HepG2 (cell line): ENCODE measurements around the gene TNS4.

Experiments
- CHD4 ChIP-seq: fragments of 200-600 bp; sonication (generic); IDR thresholded peaks from 2 replicates; pipeline ENCODE4 v1.7.0; 2017; ENCODE audit warnings: mild to moderate bottlenecking, low read length, borderline replicate concordance
- EZH2 ChIP-seq: conservative IDR thresholded peaks from 2 replicates; pipeline ENCODE4 v1.6.1; 2012; ENCODE audit warnings: mild to moderate bottlenecking, low read depth, low read length, moderate library complexity
- GTF2F1 ChIP-seq: fragments of 150-350 bp; IDR thresholded peaks from 2 replicates; pipeline ENCODE4 v1.6.1; 2014; ENCODE audit warnings: low read length
- HNF4A ChIP-seq: sonication (generic); formaldehyde crosslinking; IDR thresholded peaks from 2 replicates; pipeline ENCODE4 v1.4.0; 2020; ENCODE audit warnings: missing genetic modification reagents
- IRF2 ChIP-seq: IDR thresholded peaks from 2 replicates; pipeline ENCODE4 v1.6.1; 2018; ENCODE audit warnings: missing genetic modification reagents, missing compliant biosample characterization
- SKI ChIP-seq: fragments of 450-650 bp; IDR thresholded peaks from one replicate; pipeline ENCODE4 v1.6.1; 2018; ENCODE audit warnings: mild to moderate bottlenecking; ENCODE audit not compliant: partially characterized antibody
- SP4 ChIP-seq: sonication (generic); formaldehyde crosslinking; IDR thresholded peaks from 2 replicates; pipeline ENCODE4 v1.8.1; 2023; ENCODE audit warnings: mild to moderate bottlenecking, missing genetic modification reagents
- TEAD2 ChIP-seq: sonication (generic); formaldehyde crosslinking; IDR thresholded peaks from 2 replicates; pipeline ENCODE4 v1.9.0; 2021; ENCODE audit warnings: missing genetic modification reagents
- ZBTB7B ChIP-seq: sonication (generic); formaldehyde crosslinking; IDR thresholded peaks from 2 replicates; pipeline ENCODE4 v1.4.0; 2020; ENCODE audit warnings: missing genetic modification reagents
- ZNF12 ChIP-seq: sonication (generic); formaldehyde crosslinking; IDR thresholded peaks from 2 replicates; pipeline ENCODE4 v1.5.0; 2020; ENCODE audit warnings: missing genetic modification reagents
- TF ChIP-seq, protein P1 (sequence below): sonication (generic); formaldehyde crosslinking; IDR thresholded peaks from 2 replicates; pipeline ENCODE4 v1.4.0; 2020; ENCODE audit warnings: missing genetic modification reagents
- TF ChIP-seq, protein P2 (sequence below), 2 experiments: IDR thresholded peaks; 2 replicates each; pipeline ENCODE4 v1.6.1; 2011 to 2012; ENCODE audit warnings: low read length in 2 of 2, borderline replicate concordance in 1 of 2, low read depth in 1 of 2, mild to moderate bottlenecking in 1 of 2, moderate library complexity in 1 of 2
- TF ChIP-seq, protein P3 (sequence below): sonication (generic); formaldehyde crosslinking; IDR thresholded peaks from 2 replicates; pipeline ENCODE4 v1.4.0; 2020; ENCODE audit warnings: low read depth, missing genetic modification reagents

DNA sequence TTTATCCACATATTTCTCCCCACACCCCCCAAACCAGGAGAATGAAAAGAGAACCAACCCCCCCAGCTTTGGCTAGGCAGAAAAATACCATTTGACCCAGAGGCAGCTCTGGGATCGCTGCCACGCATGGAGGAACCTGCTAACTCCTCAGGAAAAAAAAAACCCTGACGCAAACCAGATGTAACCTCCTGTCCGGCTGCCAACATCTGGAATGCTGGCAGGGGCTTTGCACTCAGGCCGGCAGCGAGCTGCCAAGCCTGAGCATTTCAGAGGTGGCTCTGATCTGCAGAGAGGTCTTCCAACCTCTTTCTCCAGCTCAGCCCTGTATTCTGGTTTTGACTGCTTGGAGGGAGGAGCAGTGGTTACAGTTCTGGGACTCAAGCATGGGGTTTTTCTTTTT, 50.0 kb downstream of the TNS4 start:
- TF ChIP-seq GTF2F1 (no peak), SP4 (no peak), SKI (no peak), EZH2 (no peak), CHD4 (no peak), ZNF12 (CRISPR knock-in tag) (no peak), TEAD2 (CRISPR knock-in tag) (no peak), ZBTB7B (CRISPR knock-in tag) (no peak), HNF4A (no peak), IRF2 (CRISPR knock-in tag) (no peak)
- TF ChIP-seq, protein P1, sequence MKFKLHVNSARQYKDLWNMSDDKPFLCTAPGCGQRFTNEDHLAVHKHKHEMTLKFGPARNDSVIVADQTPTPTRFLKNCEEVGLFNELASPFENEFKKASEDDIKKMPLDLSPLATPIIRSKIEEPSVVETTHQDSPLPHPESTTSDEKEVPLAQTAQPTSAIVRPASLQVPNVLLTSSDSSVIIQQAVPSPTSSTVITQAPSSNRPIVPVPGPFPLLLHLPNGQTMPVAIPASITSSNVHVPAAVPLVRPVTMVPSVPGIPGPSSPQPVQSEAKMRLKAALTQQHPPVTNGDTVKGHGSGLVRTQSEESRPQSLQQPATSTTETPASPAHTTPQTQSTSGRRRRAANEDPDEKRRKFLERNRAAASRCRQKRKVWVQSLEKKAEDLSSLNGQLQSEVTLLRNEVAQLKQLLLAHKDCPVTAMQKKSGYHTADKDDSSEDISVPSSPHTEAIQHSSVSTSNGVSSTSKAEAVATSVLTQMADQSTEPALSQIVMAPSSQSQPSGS (CRISPR knock-in tag): no peak
- TF ChIP-seq, protein P2, sequence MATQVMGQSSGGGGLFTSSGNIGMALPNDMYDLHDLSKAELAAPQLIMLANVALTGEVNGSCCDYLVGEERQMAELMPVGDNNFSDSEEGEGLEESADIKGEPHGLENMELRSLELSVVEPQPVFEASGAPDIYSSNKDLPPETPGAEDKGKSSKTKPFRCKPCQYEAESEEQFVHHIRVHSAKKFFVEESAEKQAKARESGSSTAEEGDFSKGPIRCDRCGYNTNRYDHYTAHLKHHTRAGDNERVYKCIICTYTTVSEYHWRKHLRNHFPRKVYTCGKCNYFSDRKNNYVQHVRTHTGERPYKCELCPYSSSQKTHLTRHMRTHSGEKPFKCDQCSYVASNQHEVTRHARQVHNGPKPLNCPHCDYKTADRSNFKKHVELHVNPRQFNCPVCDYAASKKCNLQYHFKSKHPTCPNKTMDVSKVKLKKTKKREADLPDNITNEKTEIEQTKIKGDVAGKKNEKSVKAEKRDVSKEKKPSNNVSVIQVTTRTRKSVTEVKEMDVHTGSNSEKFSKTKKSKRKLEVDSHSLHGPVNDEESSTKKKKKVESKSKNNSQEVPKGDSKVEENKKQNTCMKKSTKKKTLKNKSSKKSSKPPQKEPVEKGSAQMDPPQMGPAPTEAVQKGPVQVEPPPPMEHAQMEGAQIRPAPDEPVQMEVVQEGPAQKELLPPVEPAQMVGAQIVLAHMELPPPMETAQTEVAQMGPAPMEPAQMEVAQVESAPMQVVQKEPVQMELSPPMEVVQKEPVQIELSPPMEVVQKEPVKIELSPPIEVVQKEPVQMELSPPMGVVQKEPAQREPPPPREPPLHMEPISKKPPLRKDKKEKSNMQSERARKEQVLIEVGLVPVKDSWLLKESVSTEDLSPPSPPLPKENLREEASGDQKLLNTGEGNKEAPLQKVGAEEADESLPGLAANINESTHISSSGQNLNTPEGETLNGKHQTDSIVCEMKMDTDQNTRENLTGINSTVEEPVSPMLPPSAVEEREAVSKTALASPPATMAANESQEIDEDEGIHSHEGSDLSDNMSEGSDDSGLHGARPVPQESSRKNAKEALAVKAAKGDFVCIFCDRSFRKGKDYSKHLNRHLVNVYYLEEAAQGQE (IDR thresholded peaks at IDR 0.05; ENCODE audit: borderline replicate concordance in 1 of 2, low read depth in 1 of 2, low read length in 2 of 2): no peak
- TF ChIP-seq, protein P3, sequence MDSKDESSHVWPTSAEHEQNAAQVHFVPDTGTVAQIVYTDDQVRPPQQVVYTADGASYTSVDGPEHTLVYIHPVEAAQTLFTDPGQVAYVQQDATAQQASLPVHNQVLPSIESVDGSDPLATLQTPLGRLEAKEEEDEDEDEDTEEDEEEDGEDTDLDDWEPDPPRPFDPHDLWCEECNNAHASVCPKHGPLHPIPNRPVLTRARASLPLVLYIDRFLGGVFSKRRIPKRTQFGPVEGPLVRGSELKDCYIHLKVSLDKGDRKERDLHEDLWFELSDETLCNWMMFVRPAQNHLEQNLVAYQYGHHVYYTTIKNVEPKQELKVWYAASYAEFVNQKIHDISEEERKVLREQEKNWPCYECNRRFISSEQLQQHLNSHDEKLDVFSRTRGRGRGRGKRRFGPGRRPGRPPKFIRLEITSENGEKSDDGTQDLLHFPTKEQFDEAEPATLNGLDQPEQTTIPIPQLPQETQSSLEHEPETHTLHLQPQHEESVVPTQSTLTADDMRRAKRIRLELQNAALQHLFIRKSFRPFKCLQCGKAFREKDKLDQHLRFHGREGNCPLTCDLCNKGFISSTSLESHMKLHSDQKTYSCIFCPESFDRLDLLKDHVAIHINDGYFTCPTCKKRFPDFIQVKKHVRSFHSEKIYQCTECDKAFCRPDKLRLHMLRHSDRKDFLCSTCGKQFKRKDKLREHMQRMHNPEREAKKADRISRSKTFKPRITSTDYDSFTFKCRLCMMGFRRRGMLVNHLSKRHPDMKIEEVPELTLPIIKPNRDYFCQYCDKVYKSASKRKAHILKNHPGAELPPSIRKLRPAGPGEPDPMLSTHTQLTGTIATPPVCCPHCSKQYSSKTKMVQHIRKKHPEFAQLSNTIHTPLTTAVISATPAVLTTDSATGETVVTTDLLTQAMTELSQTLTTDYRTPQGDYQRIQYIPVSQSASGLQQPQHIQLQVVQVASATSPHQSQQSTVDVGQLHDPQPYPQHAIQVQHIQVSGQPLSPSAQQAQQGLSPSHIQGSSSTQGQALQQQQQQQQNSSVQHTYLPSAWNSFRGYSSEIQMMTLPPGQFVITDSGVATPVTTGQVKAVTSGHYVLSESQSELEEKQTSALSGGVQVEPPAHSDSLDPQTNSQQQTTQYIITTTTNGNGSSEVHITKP (CRISPR knock-in tag): no peak
